Right lobe of liver (tissue), 6 donors: Measurements from ENCODE around the gene DOP1B. TPM values are rescaled to one million over a fixed set of nuclear protein-coding genes. Genes with fewer than 3 reads are reported as not detected.
A peak's percentile ranks its signal among the peaks of the same experiment; 100 is the strongest.

Experiments used
- ATAC-seq, 4 donors: fragments of 200-7000 bp; cut with Tn5 transposase; one replicate each; pipeline ENCODE4 v1.9.1; 2020; ENCODE audit warnings: mild to moderate bottlenecking in 4 of 4, moderate library complexity in 4 of 4
- DNase-seq, 3 donors: peaks; one replicate each; pipeline ENCODE4 v3.0.0-alpha.2; 2020
- H3K27ac ChIP-seq, 3 donors: fragments of 200-600 bp; one replicate each; pipeline ENCODE4 v1.8.0; 2022
- H3K27me3 ChIP-seq, 2 donors: fragments of 200-600 bp; one replicate each; pipeline ENCODE4 v1.8.0; 2022
- H3K36me3 ChIP-seq, 4 donors: fragments of 200-600 bp; sonication (generic) in 1 of 4; one replicate each; pipeline versions ENCODE4 v1.5.1 to v1.8.0; 2017 to 2022; ENCODE audit warnings: control low read depth in 1 of 4
- H3K4me1 ChIP-seq, 4 donors: fragments of 200-600 bp; sonication (generic) in 1 of 4; one replicate each; pipeline versions ENCODE4 v1.5.1 to v1.8.0; 2017 to 2022; ENCODE audit warnings: control low read depth in 1 of 4
- H3K4me3 ChIP-seq, 3 donors: fragments of 200-600 bp; one replicate each; pipeline ENCODE4 v1.8.0; 2022
- H3K9me3 ChIP-seq, 4 donors: fragments of 200-600 bp; sonication (generic) in 1 of 4; one replicate each; pipeline versions ENCODE4 v1.5.1 to v1.8.0; 2017 to 2022; ENCODE audit warnings: control low read depth in 1 of 4
- POLR2A ChIP-seq: fragments of 450-650 bp; IDR thresholded peaks from one replicate; pipeline ENCODE4 v1.6.1; 2017; ENCODE audit warnings: antibody characterized with exemption, mild to moderate bottlenecking
- WGBS: methylation state at CpG from one replicate; pipeline ENCODE4 v1.1.6; 2018; ENCODE audit warnings: low coverage, low lambda C conversion rate; ENCODE audit not compliant: insufficient coverage; ENCODE audit errors: missing lambda C conversion rate; 5-methylcytosine and 5-hydroxymethylcytosine counted together
- intact Hi-C, 2 donors: fragments of 100-400 bp; cut with DNase I; formaldehyde crosslinking; loops; one replicate each; pipeline versions ENCODE4 v1.11.2 to v1.14.1; 2022
- total RNA-seq, 6 experiments: library from RNA; depleted of rRNA in 2 of 6; stranded (reverse); fragments of >200 nt in 2 of 6; fragmentation: NEBNext Ultra II Directional in 3 of 6; extraction: Animal tissue kit (Norgen Biotek cat#: 25700) in 3 of 6; gene quantifications; one replicate each; pipeline versions ENCODE4 v1.1.0 to v1.2.4, GENCODE V29; 2016 to 2023
- TF ChIP-seq, protein P1 (sequence below), 4 donors: fragments of 200-600 bp in 3 of 4; fragments of 450-650 bp in 1 of 4; IDR thresholded peaks; one replicate each; pipeline versions ENCODE4 v1.5.1 to v1.8.0; 2016 to 2022; ENCODE audit warnings: antibody characterized with exemption in 4 of 4, mild to moderate bottlenecking in 2 of 4
- donor health status: DM: no; HTN: yes; CAD: no.
- donor health status: DM: no; HTN: no; CAD: no.
- donor health status: DM: no; HTN: no; CAD: no.
- donor health status: DM: no; HTN: yes; CAD: no.
- donor health status: DM: no; HTN: yes; CAD: no.

DOP1B gene
- total RNA-seq, 6 experiments from 2014 or later: 6.6 to 30.1 (median 20.9) TPM

DNA sequence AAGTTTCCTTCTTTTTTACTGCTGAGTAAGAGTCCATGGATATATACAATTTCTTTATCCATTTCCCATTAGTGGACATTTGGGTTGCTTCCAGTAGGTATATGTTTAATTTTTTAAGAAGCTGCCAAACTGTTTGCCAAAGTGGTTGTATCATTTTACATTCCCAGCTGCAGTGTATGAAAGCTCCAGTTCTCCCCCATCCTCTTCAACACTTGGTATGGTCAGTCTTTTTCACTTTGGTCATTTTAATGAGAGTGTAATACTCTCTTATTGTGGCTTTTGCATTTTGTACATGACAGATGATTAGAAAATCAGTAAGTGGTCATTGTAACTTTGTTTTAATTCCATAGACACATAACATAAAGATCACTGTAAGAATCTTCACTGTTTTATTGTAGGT lies 22.5 kb downstream of the DOP1B start:
- no peak for TF ChIP-seq POLR2A
- TF ChIP-seq, protein P1, sequence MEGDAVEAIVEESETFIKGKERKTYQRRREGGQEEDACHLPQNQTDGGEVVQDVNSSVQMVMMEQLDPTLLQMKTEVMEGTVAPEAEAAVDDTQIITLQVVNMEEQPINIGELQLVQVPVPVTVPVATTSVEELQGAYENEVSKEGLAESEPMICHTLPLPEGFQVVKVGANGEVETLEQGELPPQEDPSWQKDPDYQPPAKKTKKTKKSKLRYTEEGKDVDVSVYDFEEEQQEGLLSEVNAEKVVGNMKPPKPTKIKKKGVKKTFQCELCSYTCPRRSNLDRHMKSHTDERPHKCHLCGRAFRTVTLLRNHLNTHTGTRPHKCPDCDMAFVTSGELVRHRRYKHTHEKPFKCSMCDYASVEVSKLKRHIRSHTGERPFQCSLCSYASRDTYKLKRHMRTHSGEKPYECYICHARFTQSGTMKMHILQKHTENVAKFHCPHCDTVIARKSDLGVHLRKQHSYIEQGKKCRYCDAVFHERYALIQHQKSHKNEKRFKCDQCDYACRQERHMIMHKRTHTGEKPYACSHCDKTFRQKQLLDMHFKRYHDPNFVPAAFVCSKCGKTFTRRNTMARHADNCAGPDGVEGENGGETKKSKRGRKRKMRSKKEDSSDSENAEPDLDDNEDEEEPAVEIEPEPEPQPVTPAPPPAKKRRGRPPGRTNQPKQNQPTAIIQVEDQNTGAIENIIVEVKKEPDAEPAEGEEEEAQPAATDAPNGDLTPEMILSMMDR (IDR thresholded peaks at IDR 0.05): no peak
- ATAC-seq (no peak), DNase-seq (no peak)
- Histone ChIP-seq H3K4me3 (no peak overlapping the region), H3K4me1 (peaks cover 0 to 15% (median 0%) of the 10 kb centered on the region in 4 donors), H3K36me3 (no peaks in the 10 kb centered on the region), H3K27ac (no peak overlapping the region), H3K9me3 (no peaks in the 10 kb centered on the region), H3K27me3 (no peaks in the 10 kb centered on the region)
- intact Hi-C loops: no loop called here

DNA sequence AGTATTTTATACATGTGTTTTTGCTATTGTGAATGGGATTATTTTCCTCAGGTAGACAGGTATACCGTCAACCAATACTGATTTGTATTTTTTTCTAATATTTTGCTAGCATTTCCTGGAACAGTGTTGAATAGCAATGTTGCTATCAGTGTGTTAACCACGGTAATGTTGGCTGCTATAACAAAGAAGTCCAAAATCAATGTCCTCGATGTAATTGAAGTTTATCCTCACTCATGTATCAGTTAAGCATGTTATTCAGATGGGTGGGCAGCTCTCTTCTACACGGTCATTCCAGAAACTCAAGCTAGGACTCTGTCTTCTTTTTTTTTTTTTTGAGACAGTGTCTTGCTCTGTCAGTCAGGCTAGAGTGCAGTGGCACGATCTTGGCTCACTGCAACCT lies 24.3 kb downstream of the DOP1B start:
- DNase-seq (no peak), ATAC-seq (no peak)
- Histone ChIP-seq H3K27me3 (no peaks in the 10 kb centered on the region), H3K4me3 (no peak overlapping the region), H3K4me1 (peaks cover 0 to 15% (median 0%) of the 10 kb centered on the region in 4 donors), H3K36me3 (no peaks in the 10 kb centered on the region), H3K9me3 (no peaks in the 10 kb centered on the region), H3K27ac (no peak overlapping the region)
- intact Hi-C loops: no loop called here
- TF ChIP-seq POLR2A: no peak
- TF ChIP-seq, protein P1 (IDR thresholded peaks at IDR 0.05): no peak
- 84% methylated on average over 5 of the region's 5 CpGs for WGBS

DNA sequence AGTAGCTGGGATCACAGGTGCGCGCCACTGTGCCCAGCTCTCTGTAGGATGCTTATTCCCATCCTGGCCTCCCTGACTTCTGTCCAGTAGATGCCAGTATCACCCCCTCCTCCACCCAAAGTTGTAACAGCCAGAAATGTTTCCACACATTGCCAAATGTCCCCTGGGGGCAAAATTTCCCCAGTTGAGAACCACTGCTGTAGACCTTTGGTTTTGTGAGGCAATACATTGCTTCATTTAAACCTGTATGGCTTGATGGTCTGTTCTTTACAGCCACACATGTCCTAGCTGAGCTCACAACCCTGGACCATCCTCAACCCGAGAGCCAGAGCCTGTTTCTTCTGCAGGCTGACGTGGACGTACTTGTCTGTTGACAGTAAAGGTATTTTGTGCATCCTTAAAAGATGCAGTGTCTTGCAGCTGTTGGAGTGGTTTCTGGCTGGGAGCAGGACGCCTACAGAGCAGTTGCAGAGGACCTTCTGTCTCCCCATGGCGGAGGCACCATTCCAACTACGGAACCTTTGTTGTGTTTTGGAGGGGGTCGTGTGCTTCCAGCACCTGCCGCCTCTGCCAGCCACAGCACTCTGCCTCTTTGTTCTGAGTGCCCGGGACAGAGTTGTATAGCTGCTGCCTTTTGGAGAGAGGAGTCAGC lies 26.6 kb downstream of the DOP1B start:
- peak in 2 of 3 donors; percentile 10 to 71 for DNase-seq
- H3K4me3 ChIP-seq: no peak overlapping the region
- intact Hi-C loops: no loop called here
- TF ChIP-seq, protein P1 (IDR thresholded peaks at IDR 0.05): no peak
- no peak for TF ChIP-seq POLR2A
- 52% methylated on average over 10 of the region's 11 CpGs for WGBS
- H3K27ac ChIP-seq: no peak overlapping the region
- no peaks in the 10 kb centered on the region for H3K27me3 ChIP-seq
- ATAC-seq: peak; percentile 53 to 69 (median 62)
- peaks cover 0 to 23% (median 3%) of the 10 kb centered on the region in 4 donors for H3K4me1 ChIP-seq
- H3K36me3 ChIP-seq: no peaks in the 10 kb centered on the region
- no peaks in the 10 kb centered on the region for H3K9me3 ChIP-seq

DNA sequence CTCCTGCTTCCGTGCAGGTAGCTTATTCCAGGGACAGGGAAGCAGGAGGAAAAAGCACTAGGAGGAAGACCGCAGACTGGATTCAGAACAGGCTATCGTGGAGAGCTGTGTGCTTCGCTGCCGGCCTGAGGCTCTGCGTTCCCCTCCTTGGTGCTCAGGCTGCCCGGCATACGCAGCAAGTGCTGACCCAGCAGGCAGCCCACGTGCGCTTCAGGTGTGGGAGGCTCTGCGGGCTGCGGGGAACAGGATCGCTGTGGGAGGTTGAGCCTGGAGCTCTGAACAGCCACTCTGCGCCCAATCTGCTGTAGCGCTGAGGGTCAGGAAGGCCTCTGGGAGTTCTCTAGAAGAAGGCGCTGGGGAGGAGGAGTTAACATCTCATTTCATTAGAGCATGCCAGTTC lies 27.9 kb downstream of the DOP1B start:
- H3K4me1 ChIP-seq: peaks cover 0 to 35% (median 7%) of the 10 kb centered on the region in 4 donors
- ATAC-seq (no peak), DNase-seq (peak in 1 of 3 donors; percentile 15)
- H3K9me3 ChIP-seq: no peaks in the 10 kb centered on the region
- H3K27ac ChIP-seq: no peak overlapping the region
- no peak overlapping the region for H3K4me3 ChIP-seq
- intact Hi-C loops: no loop called here
- no peaks in the 10 kb centered on the region for H3K36me3 ChIP-seq
- H3K27me3 ChIP-seq: no peaks in the 10 kb centered on the region
- TF ChIP-seq POLR2A: no peak
- TF ChIP-seq, protein P1 (IDR thresholded peaks at IDR 0.05): no peak
- 73% methylated on average over 5 of the region's 16 CpGs for WGBS

DNA sequence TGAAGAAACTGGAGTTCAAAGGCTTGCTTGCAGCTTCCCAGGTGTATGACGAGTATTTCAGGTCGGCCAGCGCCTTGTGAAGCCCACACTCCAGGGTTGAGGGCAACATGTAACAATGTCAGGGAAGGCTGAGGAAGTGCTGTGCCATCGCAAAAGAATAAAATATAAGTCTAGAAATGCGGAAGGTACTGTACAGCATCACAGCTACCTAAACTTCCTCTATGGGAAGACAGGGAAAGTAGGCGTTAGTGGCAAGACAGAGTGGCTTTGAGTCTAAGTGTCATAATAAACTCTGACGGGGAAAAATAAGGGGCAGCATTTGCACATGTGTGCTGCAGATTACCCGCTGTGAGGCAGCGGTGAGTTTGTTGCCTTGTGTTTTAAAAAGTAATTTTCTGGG lies 28.9 kb downstream of the DOP1B start:
- DNase-seq: peak in 1 of 3 donors; percentile 4
- Histone ChIP-seq H3K27ac (no peak overlapping the region), H3K27me3 (no peaks in the 10 kb centered on the region), H3K9me3 (no peaks in the 10 kb centered on the region), H3K4me3 (no peak overlapping the region), H3K36me3 (no peaks in the 10 kb centered on the region), H3K4me1 (peaks cover 0 to 35% (median 7%) of the 10 kb centered on the region in 4 donors)
- intact Hi-C loops: no loop called here
- ATAC-seq: no peak
- 57% methylated on average over 7 of the region's 9 CpGs for WGBS
- no peak for TF ChIP-seq POLR2A
- TF ChIP-seq, protein P1 (IDR thresholded peaks at IDR 0.05): no peak
